DOHH2 (cell line): ENCODE measurements around the gene APCDD1L.

ENCODE experiments used
- H3F3A ChIP-seq: fragments of 200-600 bp; sonication (generic), shearing (Covaris generic); 2 replicates; pipeline ENCODE4 v1.6.0; 2016; ENCODE audit warnings: antibody characterized with exemption, mild to moderate bottlenecking; ENCODE audit not compliant: control insufficient read depth, insufficient read depth
- H3K27ac ChIP-seq: fragments of 200-600 bp; sonication (generic); 2 replicates; pipeline ENCODE4 v1.5.1; 2014; ENCODE audit warnings: low read depth, mild to moderate bottlenecking, low read length, moderate library complexity
- H3K27me3 ChIP-seq: fragments of 200-600 bp; sonication (generic); 2 replicates; pipeline ENCODE4 v1.6.1; 2014; ENCODE audit warnings: mild to moderate bottlenecking, low read length, mixed read lengths; ENCODE audit not compliant: control insufficient read depth
- H3K36me3 ChIP-seq: fragments of 200-600 bp; sonication (generic); 2 replicates; pipeline ENCODE4 v1.6.1; 2014; ENCODE audit warnings: mild to moderate bottlenecking, low read length, moderate library complexity, mixed read lengths; ENCODE audit not compliant: control insufficient read depth
- H3K4me1 ChIP-seq: fragments of 200-600 bp; sonication (generic); 2 replicates; pipeline ENCODE4 v1.6.1; 2014; ENCODE audit warnings: mild to moderate bottlenecking, low read length, mixed read lengths; ENCODE audit not compliant: control insufficient read depth
- H3K4me2 ChIP-seq: fragments of 200-600 bp; sonication (generic); 2 replicates; pipeline ENCODE4 v1.6.0; 2014; ENCODE audit warnings: mild to moderate bottlenecking, low read length, moderate library complexity
- H3K4me3 ChIP-seq: fragments of 200-600 bp; sonication (generic); 2 replicates; pipeline ENCODE4 v1.5.1; 2014; ENCODE audit warnings: mild to moderate bottlenecking, low read length, mixed read lengths
- H3K79me2 ChIP-seq: fragments of 200-600 bp; sonication (generic); 2 replicates; pipeline ENCODE4 v1.6.1; 2014; ENCODE audit warnings: mild to moderate bottlenecking, low read length, mixed read lengths; ENCODE audit not compliant: control insufficient read depth
- H3K9me2 ChIP-seq: fragments of 200-600 bp; sonication (generic); replicated peaks from 2 replicates; pipeline ENCODE4 v1.6.1; 2014; ENCODE audit warnings: mild to moderate bottlenecking, low read length, mixed read lengths; ENCODE audit not compliant: control insufficient read depth
- H3K9me3 ChIP-seq: fragments of 200-600 bp; sonication (generic); 2 replicates; pipeline ENCODE4 v1.6.1; 2014; ENCODE audit warnings: antibody characterized with exemption, low read length, mixed read lengths; ENCODE audit not compliant: control insufficient read depth, insufficient read depth
- H4K20me1 ChIP-seq: fragments of 200-600 bp; sonication (generic); 2 replicates; pipeline ENCODE4 v1.6.0; 2014; ENCODE audit warnings: low read depth, mild to moderate bottlenecking, antibody characterized with exemption, low read length, moderate library complexity; ENCODE audit not compliant: control insufficient read depth, insufficient read depth
- CTCF ChIP-seq: fragments of 200-600 bp; sonication (generic); IDR thresholded peaks from one replicate; pipeline ENCODE4 v1.5.1; 2014; ENCODE audit warnings: antibody characterized with exemption, mild to moderate bottlenecking, low read depth, low read length; ENCODE audit not compliant: poor library complexity, severe bottlenecking
- EZH2phosphoT487 ChIP-seq: fragments of 200-600 bp; sonication (generic); IDR thresholded peaks from 2 replicates; pipeline ENCODE4 v1.6.1; 2017; ENCODE audit warnings: borderline replicate concordance, mild to moderate bottlenecking, antibody characterized with exemption, low read length, moderate library complexity, mixed read lengths

Gene APCDD1L

GRCh38 chr20:58554541-58554940 is 39.3 kb upstream of the APCDD1L start:
- H3K4me3 ChIP-seq: no peak overlapping the region
- peaks cover 7% of the 10 kb centered on the region; the same call in 1 of the 2 replicates for H3K27me3 ChIP-seq
- no peak overlapping the region for H3K27ac ChIP-seq
- H3K79me2 ChIP-seq: no peaks in the 10 kb centered on the region
- no peaks in the 10 kb centered on the region for H3K4me1 ChIP-seq
- H3F3A ChIP-seq: no peaks in the 10 kb centered on the region
- H3K4me2 ChIP-seq: no peak overlapping the region
- no peak for TF ChIP-seq CTCF
- no peak for TF ChIP-seq EZH2phosphoT487
- no peaks in the 10 kb centered on the region for H4K20me1 ChIP-seq
- H3K36me3 ChIP-seq: no peaks in the 10 kb centered on the region
- H3K9me2 ChIP-seq: no peaks in the 10 kb centered on the region
- H3K9me3 ChIP-seq: no peaks in the 10 kb centered on the region

- H3K36me3 ChIP-seq: no peaks in the 10 kb centered on the region
- TF ChIP-seq EZH2phosphoT487 (no peak), CTCF (no peak)
- no peaks in the 10 kb centered on the region for H3K9me2 ChIP-seq
- peaks cover 7% of the 10 kb centered on the region; the same call in 1 of the 2 replicates for H3K27me3 ChIP-seq
- no peaks in the 10 kb centered on the region for H3K4me1 ChIP-seq
- H3K79me2 ChIP-seq: no peaks in the 10 kb centered on the region
- no peaks in the 10 kb centered on the region for H3F3A ChIP-seq
- H3K4me2 ChIP-seq: no peak overlapping the region
- no peak overlapping the region for H3K4me3 ChIP-seq
- no peak overlapping the region for H3K27ac ChIP-seq
- no peaks in the 10 kb centered on the region for H4K20me1 ChIP-seq
- no peaks in the 10 kb centered on the region for H3K9me3 ChIP-seq
Observed at GRCh38 chr20:58553841-58554240, 38.6 kb upstream of the APCDD1L start.

DNA sequence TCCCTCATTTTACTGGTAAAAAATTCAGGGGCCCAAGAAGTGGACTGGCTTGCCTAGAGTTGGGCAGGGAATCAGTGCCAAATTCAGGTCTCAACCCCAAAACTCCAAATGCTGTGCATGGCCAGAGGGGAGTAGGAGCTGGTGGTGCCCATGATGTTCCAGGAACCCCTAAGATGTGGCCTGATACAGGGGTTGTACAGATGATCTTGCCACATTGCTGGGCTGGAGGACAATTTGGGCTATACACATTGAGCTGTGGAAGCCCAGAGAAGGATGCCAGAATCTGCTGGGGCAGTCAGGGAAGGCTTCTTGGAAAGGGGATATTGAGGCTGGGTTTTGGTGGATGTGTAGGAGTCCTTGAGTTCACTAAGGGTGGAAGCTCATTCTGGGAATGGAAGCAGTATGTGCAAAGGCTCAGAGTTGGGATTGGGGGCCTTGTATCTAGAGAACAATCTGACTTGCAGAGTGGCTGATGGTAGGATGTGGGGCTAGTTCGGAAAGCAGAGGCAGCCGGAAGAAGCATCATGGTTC is 38.0 kb upstream of the APCDD1L start:
- Histone ChIP-seq H3K4me1 (no peaks in the 10 kb centered on the region), H3K9me2 (no peaks in the 10 kb centered on the region)

More for the DNA sequence above, 38.0 kb upstream of the APCDD1L start:
- Histone ChIP-seq H3K79me2 (no peaks in the 10 kb centered on the region), H3K4me2 (no peak overlapping the region), H3F3A (no peaks in the 10 kb centered on the region), H3K9me3 (no peaks in the 10 kb centered on the region), H3K27ac (no peak overlapping the region), H4K20me1 (no peaks in the 10 kb centered on the region), H3K36me3 (no peaks in the 10 kb centered on the region), H3K27me3 (peaks cover 7% of the 10 kb centered on the region; the same call in 1 of the 2 replicates), H3K4me3 (no peak overlapping the region)
- TF ChIP-seq CTCF (no peak), EZH2phosphoT487 (no peak)
